Measurements from ENCODE around the gene PTPRQ. TPM values are rescaled to one million over a fixed set of nuclear protein-coding genes. Genes with fewer than 3 reads are reported as not detected.

PTPRQ gene
- total and polyA plus RNA-seq, 2 of the 8 experiments (the other 6 are each of a cell fraction or from before 2014, with no cell fraction given): not detected

- H2BK20ac ChIP-seq (ENCODE audit: low read length): no peak overlapping the region
- ChIA-PET CTCF (ENCODE audit: partially characterized antibody) (no interaction called here), POLR2A (ENCODE audit: partially characterized antibody) (no interaction called here)
- H3K4me2 ChIP-seq (ENCODE audit: insufficient read depth in 1 of 2, low read depth in 2 of 2, low read length in 2 of 2): no peak overlapping the region
- no peak overlapping the region for H2BK120ac ChIP-seq (replicated peaks; ENCODE audit: low read depth, low read length)
- no peak overlapping the region for H3K18ac ChIP-seq (ENCODE audit: extremely low read depth, low read length)
- H3K14ac ChIP-seq (ENCODE audit: insufficient read length): no peak overlapping the region
- H2AFZ ChIP-seq (ENCODE audit: low read length): no peak overlapping the region
- no peak overlapping the region for H4K91ac ChIP-seq (replicated peaks; ENCODE audit: insufficient read length, low read length)
- DNase-seq (ENCODE audit: low read depth in 1 of 2, low spot score in 2 of 2): no peak
- 81% methylated on average over 1 of the region's 1 CpG; no CpG with 5 or more reads in 1 of the 2 experiments for WGBS, 2 experiments (ENCODE audit: extremely low coverage in 1 of 2, insufficient coverage in 1 of 2, insufficient read length in 1 of 2, insufficient replicate concordance in 2 of 2, low coverage in 1 of 2, low lambda C conversion rate in 2 of 2, missing lambda C conversion rate in 1 of 2)
- H3K23ac ChIP-seq (ENCODE audit: insufficient read length): no peak overlapping the region
- no peaks in the 10 kb centered on the region for H3K9me3 ChIP-seq (ENCODE audit: insufficient read depth in 2 of 2, low read depth in 1 of 2, low read length in 1 of 2)
- H3K4me1 ChIP-seq (replicated peaks in 1 of 4; ENCODE audit: control insufficient read depth in 3 of 4, insufficient read depth in 4 of 4, low read length in 3 of 4): no peaks in the 10 kb centered on the region
- no peaks in the 10 kb centered on the region for H3K79me2 ChIP-seq (ENCODE audit: control insufficient read depth in 1 of 2, insufficient read depth in 2 of 2, low read length in 2 of 2)
- no peak overlapping the region for H3K27ac ChIP-seq (ENCODE audit: low read depth, low read length)
- no peak overlapping the region for H2BK12ac ChIP-seq (ENCODE audit: low read depth, low read length)
- no peaks in the 10 kb centered on the region for H4K20me1 ChIP-seq (replicated peaks in 1 of 2; ENCODE audit: control insufficient read depth in 1 of 2, insufficient read depth in 2 of 2, low read length in 2 of 2)
- no peaks in the 10 kb centered on the region for H3K23me2 ChIP-seq (ENCODE audit: low read depth, low read length)
- H3K4me3 ChIP-seq (ENCODE audit: extremely low read depth in 1 of 4, insufficient read depth in 2 of 4, low read depth in 3 of 4, low read length in 4 of 4): no peak overlapping the region
- no peaks in the 10 kb centered on the region for H3K27me3 ChIP-seq (replicated peaks in 1 of 4; ENCODE audit: control insufficient read depth in 3 of 4, extremely low read depth in 1 of 4, insufficient read depth in 3 of 4, low read length in 3 of 4)
- no peak overlapping the region for H3K9ac ChIP-seq (replicated peaks in 1 of 4; ENCODE audit: extremely low read depth in 1 of 4, low read depth in 3 of 4, low read length in 3 of 4)
- H2BK15ac ChIP-seq (ENCODE audit: low read length): no peak overlapping the region
- H2BK5ac ChIP-seq (ENCODE audit: low read depth, low read length): no peak overlapping the region
- H4K5ac ChIP-seq (ENCODE audit: insufficient read length, low read depth, low read length): no peak overlapping the region
- no peak overlapping the region for H3K56ac ChIP-seq (replicated peaks; ENCODE audit: insufficient read length, low read depth, low read length)
- no peaks in the 10 kb centered on the region for H3K36me3 ChIP-seq (ENCODE audit: control insufficient read depth in 2 of 4, insufficient read depth in 4 of 4, low read length in 3 of 4)
- no peak for FAIRE-seq
- H4K8ac ChIP-seq (ENCODE audit: extremely low read depth, insufficient read depth, low read length): no peak overlapping the region
- H3K4ac ChIP-seq (replicated peaks; ENCODE audit: insufficient read length, low read depth, low read length): no peak overlapping the region
- no peaks in the 10 kb centered on the region for H3K79me1 ChIP-seq (ENCODE audit: low read depth, low read length)
- no peak overlapping the region for H2AK5ac ChIP-seq (ENCODE audit: low read depth, low read length)
- no peak for TF ChIP-seq POLR2AphosphoS5 (IDR thresholded peaks at IDR 0.05; ENCODE audit: low read depth, low read length)
- no peak for TF ChIP-seq ATF3 (IDR thresholded peaks at IDR 0.05; ENCODE audit: insufficient read depth, low read depth, low read length)
- no peak for TF ChIP-seq POU5F1 (IDR thresholded peaks at IDR 0.05; ENCODE audit: low read depth, low read length)
Measured at GRCh38 chr12:80559766-80560165, 115.7 kb downstream of the PTPRQ start.

Data from H1 (cell line).